Measurements from ENCODE around the gene MGLL.
A peak's percentile ranks its signal among the peaks of the same experiment; 100 is the strongest.
"Not testable (repeated sequence)": the region's sequence is repeated elsewhere in the genome, so short reads cannot be mapped to it uniquely, and the experiment has no call there.

MGLL gene

GRCh38 chr3:127718916-127719290 is 103.4 kb downstream of the MGLL start:
- DNase-seq = no peak

GRCh38 chr3:127718245-127718915 is 103.9 kb downstream of the MGLL start:
- DNase-seq = no peak

GRCh38 chr3:127717357-127718244 is 104.7 kb downstream of the MGLL start:
- peak; percentile 65 for DNase-seq

GRCh38 chr3:127716384-127716783 is 105.9 kb downstream of the MGLL start:
- no peak for DNase-seq

GRCh38 chr3:127715532-127715931 is 106.8 kb downstream of the MGLL start:
- no peak for DNase-seq

- DNase-seq = no peak
Measured at GRCh38 chr3:127714866-127715265, 107.4 kb downstream of the MGLL start.

- DNase-seq = no peak
Measured at GRCh38 chr3:127714125-127714571, 108.2 kb downstream of the MGLL start.

GRCh38 chr3:127712881-127713771 is 109.2 kb downstream of the MGLL start:
- no peak for DNase-seq

GRCh38 chr3:127712461-127712860 is 109.9 kb downstream of the MGLL start:
- DNase-seq = no peak

- DNase-seq = no peak
Measured at GRCh38 chr3:127711896-127712295, 110.4 kb downstream of the MGLL start.

- DNase-seq = no peak
Measured at GRCh38 chr3:127711021-127711695, 111.2 kb downstream of the MGLL start.

GRCh38 chr3:127710155-127710941 is 112.0 kb downstream of the MGLL start:
- DNase-seq = no peak

GRCh38 chr3:127709320-127710060 is 112.8 kb downstream of the MGLL start:
- DNase-seq = no peak

- no peak for DNase-seq
Measured at GRCh38 chr3:127708837-127709236, 113.5 kb downstream of the MGLL start.

- DNase-seq = no peak
Measured at GRCh38 chr3:127707851-127708411, 114.4 kb downstream of the MGLL start.

- no peak for DNase-seq
Measured at GRCh38 chr3:127706785-127707351, 115.4 kb downstream of the MGLL start.

GRCh38 chr3:127706312-127706711 is 116.0 kb downstream of the MGLL start:
- DNase-seq = no peak

- DNase-seq = not testable (repeated sequence)
Measured at GRCh38 chr3:127704840-127705239, 117.5 kb downstream of the MGLL start.

- DNase-seq = no peak
Measured at GRCh38 chr3:127702151-127702578, 120.2 kb downstream of the MGLL start.

- DNase-seq = no peak
Measured at GRCh38 chr3:127701280-127701911, 120.9 kb downstream of the MGLL start.

Measured in RPMI8226 (cell line).